CD4-positive, alpha-beta memory T cell (primary cell): Measurements from ENCODE around the gene SMDT1. TPM values are rescaled to one million over a fixed set of nuclear protein-coding genes. Genes with fewer than 3 reads are reported as not detected.
"Not testable (repeated sequence)": the region's sequence is repeated elsewhere in the genome, so short reads cannot be mapped to it uniquely, and the experiment has no call there.

Experiments
- CTCF ChIA-PET: fragments of 350-600 bp; sonication (Branson Sonifier 250); formaldehyde crosslinking; loops from one replicate; lab custom pipeline; 2021; ENCODE audit warnings: inconsistent platforms; ENCODE audit not compliant: partially characterized antibody; lab: Charles Lee
- POLR2A ChIA-PET: fragments of 350-600 bp; sonication (Branson Sonifier 250); formaldehyde crosslinking; loops from one replicate; lab custom pipeline; 2021; ENCODE audit not compliant: partially characterized antibody; lab: Charles Lee
- DNase-seq, 5 donors: peaks; one replicate each; pipeline versions ENCODE4 v3.0.0 to v3.0.0-alpha.2; 2020 to 2022; ENCODE audit warnings: mixed read lengths in 1 of 5
- H3K27ac ChIP-seq: one replicate; pipeline ENCODE4 v1.7.0; 2013; ENCODE audit warnings: low read depth, low read length
- H3K27me3 ChIP-seq: 2 replicates; pipeline ENCODE4 v1.7.0; 2013; ENCODE audit warnings: mild to moderate bottlenecking, low read length, moderate library complexity; ENCODE audit not compliant: insufficient read depth
- H3K36me3 ChIP-seq: 2 replicates; pipeline ENCODE4 v1.7.0; 2013; ENCODE audit warnings: mild to moderate bottlenecking, low read length, moderate library complexity; ENCODE audit not compliant: insufficient read depth
- H3K4me1 ChIP-seq: 2 replicates; pipeline ENCODE4 v1.7.0; 2013; ENCODE audit warnings: mild to moderate bottlenecking, low read length, moderate library complexity; ENCODE audit not compliant: insufficient read depth
- H3K4me3 ChIP-seq, 2 donors: one replicate each; pipeline ENCODE4 v1.7.0; 2013; ENCODE audit warnings: low read length in 2 of 2, mild to moderate bottlenecking in 1 of 2
- H3K9me3 ChIP-seq, 2 donors: one replicate each; pipeline ENCODE4 v1.7.0; 2013; ENCODE audit warnings: low read length in 2 of 2, control low read depth in 1 of 2; ENCODE audit not compliant: control insufficient read depth in 1 of 2
- H3K27ac Mint-ChIP-seq, 7 donors: one replicate each; pipeline ENCODE4 v1.8.0; 2020 to 2021; ENCODE audit warnings: mixed read lengths in 7 of 7, mild to moderate bottlenecking in 6 of 7, inconsistent platforms in 3 of 7, moderate library complexity in 3 of 7
- H3K27me3 Mint-ChIP-seq, 2 donors: one replicate each; pipeline ENCODE4 v1.8.0; 2020 to 2021; ENCODE audit warnings: mixed read lengths in 2 of 2
- H3K36me3 Mint-ChIP-seq, 2 donors: one replicate each; pipeline ENCODE4 v1.8.0; 2020 to 2021; ENCODE audit warnings: mixed read lengths in 2 of 2, inconsistent platforms in 1 of 2, mild to moderate bottlenecking in 1 of 2
- H3K4me1 Mint-ChIP-seq, 4 donors: one replicate each; pipeline ENCODE4 v1.8.0; 2020 to 2021; ENCODE audit warnings: mixed read lengths in 4 of 4, mild to moderate bottlenecking in 1 of 4
- H3K4me3 Mint-ChIP-seq, 8 donors: one replicate each; pipeline ENCODE4 v1.8.0; 2020 to 2021; ENCODE audit warnings: mixed read lengths in 8 of 8, mild to moderate bottlenecking in 7 of 8, moderate library complexity in 6 of 8, inconsistent platforms in 3 of 8
- H3K9me3 Mint-ChIP-seq, 8 donors: one replicate each; pipeline ENCODE4 v1.8.0; 2020 to 2021; ENCODE audit warnings: mixed read lengths in 8 of 8, mild to moderate bottlenecking in 5 of 8, inconsistent platforms in 3 of 8, moderate library complexity in 1 of 8
- intact Hi-C: fragments of 100-400 bp; cut with micrococcal nuclease; formaldehyde crosslinking; loops from one replicate; pipeline ENCODE4 v1.15.1; 2023
- polyA plus RNA-seq, 2 donors: library from polyadenylated mRNA; unstranded; fragments of 300-500 nt; fragmentation: Illumina TruSeq; gene quantifications; one replicate each; pipeline ENCODE4 v1.2.3, GENCODE V29; 2021
- total RNA-seq, 2 experiments: library from RNA; stranded (reverse); gene quantifications; one replicate each; pipeline ENCODE4 v1.2.3, GENCODE V29; 2021

Gene SMDT1
- total and polyA plus RNA-seq, 4 experiments from 2014 or later, result 101 to 279 (median 139) TPM

- Mint-ChIP-seq H3K9me3 (no peaks in the 10 kb centered on the region), H3K4me1 (peaks cover 20 to 59% (median 39%) of the 10 kb centered on the region in 4 donors), H3K36me3 (peaks cover 4 to 24% of the 10 kb centered on the region in 2 donors), H3K27ac (peak within 1 kb of the TSS; percentile 93 to 97 (median 94)), H3K4me3 (peak within 1 kb of the TSS; percentile 92 to 95 (median 92)), H3K27me3 (no peaks in the 10 kb centered on the region)
- peak; percentile 89 to 95 (median 90) for DNase-seq
- peak within 1 kb of the TSS; percentile 37 to 51 for H3K4me3 ChIP-seq
- intact Hi-C loops, result loop anchor here (1.0 to 10.0 kb wide), 5 partner anchors 9 to 544 kb away; partner anchors contain the start of genes POLDIP3, SEPTIN3, SMDT1 and SNU13
- ChIA-PET CTCF (interaction anchor here (0.6 to 1.1 kb wide), 3 partner anchors 20 to 109 kb away, joined by 3 read pairs; partner anchors contain the start of gene NDUFA6), POLR2A (interaction anchor here (0.9 to 4.3 kb wide), 8 partner anchors 9 to 373 kb away, joined by 3 to 73 read pairs (median 5); partner anchors contain the start of genes NDUFA6, SMDT1 and WBP2NL)
- no peaks in the 10 kb centered on the region for H3K27me3 ChIP-seq
- H3K36me3 ChIP-seq, result peaks cover 5% of the 10 kb centered on the region
- no peaks in the 10 kb centered on the region for H3K9me3 ChIP-seq
- peak within 1 kb of the TSS; percentile 74 for H3K27ac ChIP-seq
- peaks cover 40% of the 10 kb centered on the region for H3K4me1 ChIP-seq
Observed at GRCh38 chr22:42070517-42071422, 8.7 kb upstream of the SMDT1 start, which contains the start of gene NAGA. NAGA (minus strand) TSS chr22:42070812; CDS start chr22:42070297, 515 bp downstream.

- H3K27me3 Mint-ChIP-seq, H3K9me3 ChIP-seq: not testable (repeated sequence)
Observed at GRCh38 chr22:42071508-42071907, 8.0 kb upstream of the SMDT1 start.

GRCh38 chr22:42072606-42073330 is 6.7 kb upstream of the SMDT1 start:
- H3K4me1 Mint-ChIP-seq, result peaks cover 18 to 56% (median 38%) of the 10 kb centered on the region in 4 donors
- peak overlapping the region in 5 of 7 donors; percentile 9 to 91 (median 87) for H3K27ac Mint-ChIP-seq
- H3K9me3 Mint-ChIP-seq, result no peaks in the 10 kb centered on the region
- no peak for DNase-seq
- intact Hi-C loops, result loop anchor here (5.0 to 10.0 kb wide), 3 partner anchors 105 to 542 kb away; partner anchors contain the start of genes POLDIP3, SEPTIN3 and SNU13
- Histone ChIP-seq H3K4me3 (no peak overlapping the region), H3K27ac (no peak overlapping the region), H3K36me3 (peaks cover 5% of the 10 kb centered on the region), H3K27me3 (no peaks in the 10 kb centered on the region), H3K4me1 (peaks cover 40% of the 10 kb centered on the region), H3K9me3 (no peaks in the 10 kb centered on the region)
- H3K4me3 Mint-ChIP-seq, result peak overlapping the region; percentile 63 to 73 (median 68)
- ChIA-PET CTCF (no interaction called here), POLR2A (no interaction called here)
- H3K27me3 Mint-ChIP-seq, result no peaks in the 10 kb centered on the region
- peaks cover 0 to 11% of the 10 kb centered on the region in 2 donors for H3K36me3 Mint-ChIP-seq

More at GRCh38 chr22:42071508-42071907, 8.0 kb upstream of the SMDT1 start:
- H3K4me1 ChIP-seq, result peaks cover 40% of the 10 kb centered on the region
- H3K36me3 ChIP-seq, DNase-seq, CTCF ChIA-PET, H3K9me3 Mint-ChIP-seq, H3K27me3 ChIP-seq: not testable (repeated sequence)
- peak overlapping the region; percentile 37 to 51 for H3K4me3 ChIP-seq
- Mint-ChIP-seq H3K36me3 (peaks cover 4 to 20% of the 10 kb centered on the region in 2 donors), H3K27ac (peak overlapping the region; percentile 93 to 97 (median 94)), H3K4me1 (peaks cover 20 to 59% (median 39%) of the 10 kb centered on the region in 4 donors), H3K4me3 (peak overlapping the region; percentile 92 to 95 (median 92))
- intact Hi-C loops, result loop anchor here (5.0 to 10.0 kb wide), 3 partner anchors 104 to 543 kb away; partner anchors contain the start of genes POLDIP3, SEPTIN3 and SNU13
- peak overlapping the region; percentile 74 for H3K27ac ChIP-seq
- POLR2A ChIA-PET, result interaction anchor here (0.6 to 4.3 kb wide), 5 partner anchors 8 to 373 kb away, joined by 3 to 73 read pairs (median 15); partner anchors contain the start of genes NDUFA6, SMDT1 and WBP2NL

GRCh38 chr22:42073621-42074041 is 5.9 kb upstream of the SMDT1 start:
- peaks cover 0 to 4% of the 10 kb centered on the region in 2 donors for H3K36me3 Mint-ChIP-seq
- peak overlapping the region; percentile 57 for H3K27ac ChIP-seq
- ChIA-PET CTCF (no interaction called here), POLR2A (interaction anchor here (0.6 to 1.0 kb wide), 2 partner anchors 16 to 242 kb away, joined by 4 to 5 read pairs; partner anchors contain the start of gene NDUFA6)
- H3K27me3 Mint-ChIP-seq, result no peaks in the 10 kb centered on the region
- intact Hi-C loops, result loop anchor here (5.0 to 10.0 kb wide), 3 partner anchors 106 to 541 kb away; partner anchors contain the start of genes POLDIP3, SEPTIN3 and SNU13
- DNase-seq, result no peak
- H3K9me3 ChIP-seq, result no peaks in the 10 kb centered on the region
- no peaks in the 10 kb centered on the region for H3K9me3 Mint-ChIP-seq
- peak overlapping the region in 5 of 7 donors; percentile 47 to 78 (median 59) for H3K27ac Mint-ChIP-seq
- H3K4me3 ChIP-seq, result peak overlapping the region in 1 of 2 donors; percentile 33
- peaks cover 18 to 62% (median 35%) of the 10 kb centered on the region in 4 donors for H3K4me1 Mint-ChIP-seq
- peaks cover 44% of the 10 kb centered on the region for H3K4me1 ChIP-seq
- H3K27me3 ChIP-seq, result no peaks in the 10 kb centered on the region
- no peaks in the 10 kb centered on the region for H3K36me3 ChIP-seq
- peak overlapping the region; percentile 62 to 80 (median 67) for H3K4me3 Mint-ChIP-seq

GRCh38 chr22:42074132-42074811 is 5.2 kb upstream of the SMDT1 start, which contains the start of gene PHETA2:
PHETA2 (plus strand) TSS chr22:42074248; CDS start chr22:42077294, 3,046 bp downstream.
- Histone ChIP-seq H3K27me3 (no peaks in the 10 kb centered on the region), H3K9me3 (no peaks in the 10 kb centered on the region), H3K36me3 (no peaks in the 10 kb centered on the region), H3K4me1 (peaks cover 50% of the 10 kb centered on the region), H3K27ac (peak within 1 kb of the TSS; percentile 57), H3K4me3 (peak within 1 kb of the TSS in 1 of 2 donors; percentile 33)
- no peaks in the 10 kb centered on the region for H3K27me3 Mint-ChIP-seq
- intact Hi-C loops, result loop anchor here (5.0 to 10.0 kb wide), 3 partner anchors 107 to 541 kb away; partner anchors contain the start of genes POLDIP3, SEPTIN3 and SNU13
- ChIA-PET POLR2A (interaction anchor here (0.6 to 1.6 kb wide), 3 partner anchors 16 to 243 kb away, joined by 4 to 17 read pairs (median 5); partner anchors contain the start of gene NDUFA6), CTCF (interaction anchor here (1.6 kb wide), 1 partner anchor 76 kb away, joined by 5 read pairs; the partner anchor contains the start of gene WBP2NL)
- H3K4me3 Mint-ChIP-seq, result peak within 1 kb of the TSS; percentile 62 to 81 (median 74)
- peak; percentile 39 to 64 (median 50) for DNase-seq
- no peaks in the 10 kb centered on the region for H3K9me3 Mint-ChIP-seq
- H3K27ac Mint-ChIP-seq, result peak within 1 kb of the TSS; percentile 47 to 89 (median 74)
- peaks cover 0 to 3% of the 10 kb centered on the region in 2 donors for H3K36me3 Mint-ChIP-seq
- peaks cover 21 to 61% (median 37%) of the 10 kb centered on the region in 4 donors for H3K4me1 Mint-ChIP-seq
